HepG2 (cell line): ENCODE data around the gene CAMK2G. TPM values are rescaled to one million over a fixed set of nuclear protein-coding genes. Genes with fewer than 3 reads are reported as not detected.

ENCODE experiments used
- ATAC-seq: fragments of 200-7000 bp; cut with Tn5 transposase; 3 replicates; pipeline ENCODE4 v1.9.1; 2020; ENCODE audit warnings: mild to moderate bottlenecking, moderate library complexity
- BruUV-seq: library from RNA; stranded (reverse); fragments of 400-500 nt; replicated peaks from 2 replicates; lab custom pipeline; 2021; lab: Mats Ljungman, UMichigan
- CTCF ChIA-PET: fragments of 300-600 bp; formaldehyde crosslinking; extraction: SDS; loops from one replicate; lab custom pipeline; 2021; ENCODE audit warnings: low total read pairs, inconsistent platforms, low intra/inter-chr PET ratio; lab: Yijun Ruan, JAX
- POLR2A ChIA-PET: fragments of 350-600 bp; sonication (Branson Sonifier 250); formaldehyde crosslinking; loops from one replicate; lab custom pipeline; 2020; ENCODE audit warnings: antibody characterized with exemption, inconsistent platforms; lab: Yijun Ruan, JAX
- DNase-seq: peaks from one replicate; pipeline ENCODE4 v3.0.0-alpha.2; 2015; ENCODE audit warnings: low spot score
- FAIRE-seq: peaks from 3 replicates; lab custom pipeline; 2011; peaks lifted over from hg19 to GRCh38; lab: Jason Lieb, UNC
- H2AFZ ChIP-seq: one replicate; pipeline ENCODE4 v1.6.1; 2011; ENCODE audit warnings: low read length, inconsistent platforms
- H3K27ac ChIP-seq: fragments of 300-600 bp; 3 replicates; pipeline ENCODE4 v1.8.0; 2011; ENCODE audit warnings: mixed run types, mild to moderate bottlenecking, mixed read lengths, low read length, inconsistent platforms; ENCODE audit not compliant: insufficient read depth; ENCODE audit errors: extremely low read length
- H3K27me3 ChIP-seq, 2 experiments: fragments of 200-600 bp in 1 of 2; 2 replicates in 1 of 2; 3 replicates in 1 of 2; pipeline versions ENCODE4 v1.6.0 to v1.8.0; 2011; ENCODE audit warnings: low read length in 2 of 2, mild to moderate bottlenecking in 2 of 2, moderate library complexity in 2 of 2, inconsistent platforms in 1 of 2; ENCODE audit not compliant: insufficient read depth in 2 of 2, control insufficient read depth in 1 of 2
- H3K36me3 ChIP-seq, 2 experiments: fragments of 200-600 bp in 1 of 2; replicated peaks in 1 of 2; 2 replicates in 1 of 2; 3 replicates in 1 of 2; pipeline versions ENCODE4 v1.5.1 to v1.8.0; 2011; ENCODE audit warnings: low read length in 2 of 2, inconsistent platforms in 1 of 2; ENCODE audit not compliant: insufficient read depth in 2 of 2, control insufficient read depth in 1 of 2
- H3K4me1 ChIP-seq: 2 replicates; pipeline ENCODE4 v1.5.1; 2012; ENCODE audit warnings: low read length, inconsistent platforms; ENCODE audit not compliant: insufficient read depth
- H3K4me2 ChIP-seq: 2 replicates; pipeline ENCODE4 v1.6.0; 2011; ENCODE audit warnings: low read depth, low read length, inconsistent platforms
- H3K4me3 ChIP-seq, 3 experiments: fragments of 200-600 bp in 1 of 3; sonication (generic), shearing (Covaris generic) in 1 of 3; replicated peaks in 1 of 3; 2 replicates each; pipeline ENCODE4 v1.5.1; 2011 to 2016; ENCODE audit warnings: low read length in 3 of 3, inconsistent platforms in 2 of 3, low read depth in 2 of 3, mild to moderate bottlenecking in 2 of 3, control low read depth in 1 of 3, mixed read lengths in 1 of 3; ENCODE audit not compliant: insufficient read depth in 1 of 3
- H3K79me2 ChIP-seq: one replicate; pipeline ENCODE4 v1.6.1; 2011; ENCODE audit warnings: low read length, inconsistent platforms; ENCODE audit not compliant: insufficient read depth
- H3K9ac ChIP-seq: 2 replicates; pipeline ENCODE4 v1.6.0; 2011; ENCODE audit warnings: mild to moderate bottlenecking, low read depth, low read length, inconsistent platforms; ENCODE audit not compliant: insufficient read depth
- H3K9me3 ChIP-seq: 2 replicates; pipeline ENCODE4 v1.5.1; 2012; ENCODE audit warnings: mild to moderate bottlenecking, low read length
- H4K20me1 ChIP-seq: 2 replicates; pipeline ENCODE4 v1.6.0; 2011; ENCODE audit warnings: inconsistent platforms, mild to moderate bottlenecking, low read length, moderate library complexity; ENCODE audit not compliant: insufficient read depth
- ARNTL ChIP-seq: sonication (generic); formaldehyde crosslinking; IDR thresholded peaks from 2 replicates; pipeline ENCODE4 v1.4.0; 2020; ENCODE audit warnings: mild to moderate bottlenecking, missing genetic modification reagents
- CHD2 ChIP-seq: IDR thresholded peaks from 2 replicates; pipeline ENCODE4 v1.6.1; 2011; ENCODE audit warnings: low read depth, low read length, improper control_type of control experiment
- DNMT3B ChIP-seq: conservative IDR thresholded peaks from 2 replicates; pipeline ENCODE4 v1.6.1; 2016; ENCODE audit warnings: missing biosample characterization, control low read depth
- EHMT2 ChIP-seq: fragments of 200-600 bp; sonication (generic); IDR thresholded peaks from 2 replicates; pipeline ENCODE4 v1.7.0; 2017; ENCODE audit warnings: antibody characterized with exemption, low read depth, low read length, borderline replicate concordance
- MAFF ChIP-seq: IDR thresholded peaks from 2 replicates; pipeline ENCODE4 v1.6.1; 2011; ENCODE audit warnings: low read depth, low read length, improper control_type of control experiment
- NR3C1 ChIP-seq: sonication (generic); formaldehyde crosslinking; IDR thresholded peaks from 2 replicates; pipeline ENCODE4 v1.4.0; 2020; ENCODE audit warnings: missing genetic modification reagents
- PHF5A ChIP-seq: IDR thresholded peaks from one replicate; pipeline ENCODE4 v1.6.1; 2018; ENCODE audit warnings: low read depth, missing genetic modification reagents; ENCODE audit not compliant: unreplicated experiment
- PRPF4 ChIP-seq: fragments of 200-400 bp; formaldehyde crosslinking; IDR thresholded peaks from 2 replicates; pipeline ENCODE4 v1.6.1; 2016; ENCODE audit warnings: low read length, low read depth; ENCODE audit not compliant: poor library complexity, severe bottlenecking
- REXO4 ChIP-seq: sonication (generic); formaldehyde crosslinking; IDR thresholded peaks from 2 replicates; pipeline ENCODE4 v1.8.0; 2022; ENCODE audit warnings: missing genetic modification reagents, mild to moderate bottlenecking, borderline replicate concordance
- SMAD1 ChIP-seq: sonication (generic); formaldehyde crosslinking; IDR thresholded peaks from 2 replicates; pipeline ENCODE4 v1.4.0; 2020; ENCODE audit warnings: missing genetic modification reagents, low read depth, mild to moderate bottlenecking, borderline replicate concordance
- SP1 ChIP-seq, 2 experiments: fragments of 450-650 bp in 1 of 2; sonication (generic) in 1 of 2; formaldehyde crosslinking in 1 of 2; IDR thresholded peaks; 2 replicates each; pipeline versions ENCODE4 v1.4.0 to v1.6.1; 2016 to 2020; ENCODE audit warnings: missing genetic modification reagents in 1 of 2
- ZBTB3 ChIP-seq: sonication (generic); formaldehyde crosslinking; IDR thresholded peaks from 2 replicates; pipeline ENCODE4 v1.4.0; 2020; ENCODE audit warnings: low read depth, mild to moderate bottlenecking, moderate library complexity, missing genetic modification reagents, borderline replicate concordance
- ZMYM4 ChIP-seq: sonication (generic); formaldehyde crosslinking; IDR thresholded peaks from 2 replicates; pipeline ENCODE4 v1.8.1; 2023; ENCODE audit warnings: mild to moderate bottlenecking, missing genetic modification reagents
- ZNF253 ChIP-seq: sonication (generic); formaldehyde crosslinking; IDR thresholded peaks from 2 replicates; pipeline ENCODE4 v1.8.0; 2022; ENCODE audit warnings: mild to moderate bottlenecking, missing genetic modification reagents, borderline replicate concordance
- ZNF577 ChIP-seq: sonication (generic); formaldehyde crosslinking; IDR thresholded peaks from 2 replicates; pipeline ENCODE4 v1.4.0; 2020; ENCODE audit warnings: mild to moderate bottlenecking, low read depth, missing genetic modification reagents, borderline replicate concordance
- WGBS: methylation state at CpG from one replicate; pipeline ENCODE4 v1.1.6; 2017; ENCODE audit warnings: low lambda C conversion rate; 5-methylcytosine and 5-hydroxymethylcytosine counted together
- in situ Hi-C: cut with HindIII; loops from 2 replicates; pipeline ENCODE4 v1.10.0; 2017; ENCODE audit warnings: low pct_unique_long_range_greater_than_20kb; ENCODE audit not compliant: extremely low pct_ligation_motif_present
- intact Hi-C: fragments of 100-400 bp; cut with micrococcal nuclease; formaldehyde crosslinking; loops from one replicate; pipeline ENCODE4 v1.10.0; 2022; ENCODE audit not compliant: unreplicated experiment
- polyA plus RNA-seq, 8 experiments: library from polyadenylated mRNA; depleted of rRNA in 3 of 8; stranded (reverse) in 7 of 8; unstranded in 1 of 8; fragments of >200 nt; fragmentation: Illumina TruSeq in 4 of 8; extraction: Trizol in 4 of 8; gene quantifications; 2 replicates each; pipeline versions ENCODE4 v1.2.1 to v1.2.3, GENCODE V29; 2011 to 2016; ENCODE audit warnings: low read depth in 4 of 8, missing spikeins in 1 of 8, mixed read lengths in 1 of 8; ENCODE audit not compliant: insufficient read depth in 1 of 8
- total RNA-seq, 5 experiments: library from RNA; depleted of rRNA; stranded (reverse); fragments of >200 nt; fragmentation: Illumina TruSeq; extraction: Trizol; gene quantifications; 2 replicates each; pipeline ENCODE4 v1.2.3, GENCODE V29; 2016; ENCODE audit warnings: low read depth in 1 of 5
- TF ChIP-seq, protein P1 (sequence below): sonication (generic); formaldehyde crosslinking; IDR thresholded peaks from 2 replicates; pipeline ENCODE4 v1.4.0; 2020; ENCODE audit warnings: missing genetic modification reagents, borderline replicate concordance
- TF ChIP-seq, protein P2 (sequence below): sonication (generic); formaldehyde crosslinking; conservative IDR thresholded peaks from 2 replicates; pipeline ENCODE4 v1.8.0; 2022; ENCODE audit warnings: missing genetic modification reagents

Gene CAMK2G
- total and polyA plus RNA-seq, 2 of the 13 experiments (the other 11 are each of a cell fraction or from before 2014, with no cell fraction given), result 15.9 to 18.8 TPM

DNA sequence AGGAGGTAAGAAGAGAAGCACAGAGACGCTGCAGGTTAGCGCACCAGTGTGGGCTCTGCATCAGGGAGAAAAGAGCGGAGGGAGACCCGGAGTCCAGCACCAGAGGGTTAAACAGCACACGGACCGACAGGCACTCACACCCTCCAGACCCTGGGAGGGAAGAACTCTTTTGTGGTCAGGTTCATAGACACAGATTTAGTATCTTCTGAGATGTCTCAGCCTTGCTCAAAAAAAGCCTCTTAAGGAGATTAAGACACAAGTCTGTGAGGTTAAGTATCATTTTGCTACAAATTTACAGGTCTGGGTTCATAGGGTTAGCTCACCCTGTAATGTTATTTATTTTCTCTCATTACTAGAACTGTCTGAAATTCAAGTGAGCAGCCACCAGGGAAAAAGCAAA lies 46.2 kb downstream of the CAMK2G start:
- no peak overlapping the region for H3K4me2 ChIP-seq
- H3K9me3 ChIP-seq, result no peaks in the 10 kb centered on the region
- H3K36me3 ChIP-seq, result peaks cover 15 to 24% of the 10 kb centered on the region in 2 experiments
- H3K27ac ChIP-seq, result no peak overlapping the region
- H4K20me1 ChIP-seq, result no peaks in the 10 kb centered on the region
- ATAC-seq, result no peak
- TF ChIP-seq ZBTB3 (CRISPR knock-in tag) (no peak), PRPF4 (no peak), CHD2 (no peak), EHMT2 (no peak), MAFF (no peak), ZMYM4 (CRISPR knock-in tag) (no peak), ZNF577 (CRISPR knock-in tag) (no peak), SMAD1 (CRISPR knock-in tag) (no peak), ZNF253 (CRISPR knock-in tag) (no peak), ARNTL (CRISPR knock-in tag) (no peak), PHF5A (CRISPR knock-in tag) (no peak), DNMT3B (CRISPR knock-in tag) (no peak), SP1 (IDR thresholded peaks at IDR 0.05) (no peak), SP1 (CRISPR knock-in tag; IDR thresholded peaks at IDR 0.05) (no peak), REXO4 (no peak), NR3C1 (no peak)
- TF ChIP-seq, protein P1, sequence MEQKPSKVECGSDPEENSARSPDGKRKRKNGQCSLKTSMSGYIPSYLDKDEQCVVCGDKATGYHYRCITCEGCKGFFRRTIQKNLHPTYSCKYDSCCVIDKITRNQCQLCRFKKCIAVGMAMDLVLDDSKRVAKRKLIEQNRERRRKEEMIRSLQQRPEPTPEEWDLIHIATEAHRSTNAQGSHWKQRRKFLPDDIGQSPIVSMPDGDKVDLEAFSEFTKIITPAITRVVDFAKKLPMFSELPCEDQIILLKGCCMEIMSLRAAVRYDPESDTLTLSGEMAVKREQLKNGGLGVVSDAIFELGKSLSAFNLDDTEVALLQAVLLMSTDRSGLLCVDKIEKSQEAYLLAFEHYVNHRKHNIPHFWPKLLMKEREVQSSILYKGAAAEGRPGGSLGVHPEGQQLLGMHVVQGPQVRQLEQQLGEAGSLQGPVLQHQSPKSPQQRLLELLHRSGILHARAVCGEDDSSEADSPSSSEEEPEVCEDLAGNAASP (CRISPR knock-in tag), result no peak
- TF ChIP-seq, protein P2, sequence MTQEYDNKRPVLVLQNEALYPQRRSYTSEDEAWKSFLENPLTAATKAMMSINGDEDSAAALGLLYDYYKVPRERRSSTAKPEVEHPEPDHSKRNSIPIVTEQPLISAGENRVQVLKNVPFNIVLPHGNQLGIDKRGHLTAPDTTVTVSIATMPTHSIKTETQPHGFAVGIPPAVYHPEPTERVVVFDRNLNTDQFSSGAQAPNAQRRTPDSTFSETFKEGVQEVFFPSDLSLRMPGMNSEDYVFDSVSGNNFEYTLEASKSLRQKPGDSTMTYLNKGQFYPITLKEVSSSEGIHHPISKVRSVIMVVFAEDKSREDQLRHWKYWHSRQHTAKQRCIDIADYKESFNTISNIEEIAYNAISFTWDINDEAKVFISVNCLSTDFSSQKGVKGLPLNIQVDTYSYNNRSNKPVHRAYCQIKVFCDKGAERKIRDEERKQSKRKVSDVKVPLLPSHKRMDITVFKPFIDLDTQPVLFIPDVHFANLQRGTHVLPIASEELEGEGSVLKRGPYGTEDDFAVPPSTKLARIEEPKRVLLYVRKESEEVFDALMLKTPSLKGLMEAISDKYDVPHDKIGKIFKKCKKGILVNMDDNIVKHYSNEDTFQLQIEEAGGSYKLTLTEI (CRISPR knock-in tag), result no peak
- POLR2A ChIA-PET, result interaction anchor here (0.9 kb wide), 1 partner anchor 12 kb away, joined by 4 read pairs; no protein-coding TSS in a partner anchor
- H3K9ac ChIP-seq, result no peak overlapping the region
- CTCF ChIA-PET, result no interaction called here
- 93% methylated on average over 6 of the region's 6 CpGs for WGBS
- BruUV-seq, result no TSS peak
- intact Hi-C loops, result no loop called here
- no peaks in the 10 kb centered on the region for H3K4me1 ChIP-seq
- no peak for DNase-seq
- H2AFZ ChIP-seq, result no peak overlapping the region
- H3K4me3 ChIP-seq, result no peak overlapping the region
- FAIRE-seq, result no peak
- no peaks in the 10 kb centered on the region for H3K27me3 ChIP-seq
- in situ Hi-C loops, result no loop called here
- no peaks in the 10 kb centered on the region for H3K79me2 ChIP-seq
